HepG2 (cell line): Measurements from ENCODE around the gene NECTIN2. TPM values are rescaled to one million over a fixed set of nuclear protein-coding genes. Genes with fewer than 3 reads are reported as not detected.

ENCODE experiments used
- DNMT3B ChIP-seq: conservative IDR thresholded peaks from 2 replicates; pipeline ENCODE4 v1.6.1; 2016; ENCODE audit warnings: missing biosample characterization, control low read depth
- FOXP1 ChIP-seq, 2 experiments: fragments of 450-650 bp in 1 of 2; IDR thresholded peaks; 2 replicates each; pipeline ENCODE4 v1.6.1; 2017 to 2018; ENCODE audit warnings: antibody characterized with exemption in 1 of 2
- HOXA7 ChIP-seq: sonication (generic); formaldehyde crosslinking; IDR thresholded peaks from 2 replicates; pipeline ENCODE4 v1.8.1; 2022; ENCODE audit warnings: mild to moderate bottlenecking, missing genetic modification reagents, moderate library complexity
- KLF12 ChIP-seq: sonication (generic); formaldehyde crosslinking; IDR thresholded peaks from 2 replicates; pipeline ENCODE4 v1.4.0; 2020; ENCODE audit warnings: missing genetic modification reagents, borderline replicate concordance
- MBNL3 ChIP-seq: fragments of 250-450 bp; sonication (Bioruptor Pico); conservative IDR thresholded peaks from 2 replicates; pipeline ENCODE4 v1.8.0; 2022; ENCODE audit warnings: mild to moderate bottlenecking, inconsistent platforms
- NR2C2 ChIP-seq: sonication (generic); formaldehyde crosslinking; IDR thresholded peaks from 2 replicates; pipeline ENCODE4 v1.4.0; 2020; ENCODE audit warnings: missing genetic modification reagents, mild to moderate bottlenecking, moderate library complexity, borderline replicate concordance
- RAD21 ChIP-seq: fragments of 450-650 bp; formaldehyde crosslinking; IDR thresholded peaks from 2 replicates; pipeline ENCODE4 v1.5.0; 2020; ENCODE audit warnings: mild to moderate bottlenecking
- RBM39 ChIP-seq: fragments of 200-400 bp; formaldehyde crosslinking; IDR thresholded peaks from one replicate; pipeline ENCODE4 v1.6.1; 2018; ENCODE audit warnings: antibody characterized with exemption, mild to moderate bottlenecking, low read depth, low read length; ENCODE audit not compliant: poor library complexity, severe bottlenecking
- RELA ChIP-seq: sonication (generic); formaldehyde crosslinking; IDR thresholded peaks from 2 replicates; pipeline ENCODE4 v1.4.0; 2020; ENCODE audit warnings: missing genetic modification reagents
- RFX3 ChIP-seq: IDR thresholded peaks from 2 replicates; pipeline ENCODE4 v1.6.1; 2016; ENCODE audit warnings: missing biosample characterization, missing genetic modification reagents
- SALL2 ChIP-seq: sonication (generic); formaldehyde crosslinking; IDR thresholded peaks from 2 replicates; pipeline ENCODE4 v1.8.1; 2023; ENCODE audit warnings: mild to moderate bottlenecking, missing genetic modification reagents, inconsistent platforms
- SP4 ChIP-seq: sonication (generic); formaldehyde crosslinking; IDR thresholded peaks from 2 replicates; pipeline ENCODE4 v1.8.1; 2023; ENCODE audit warnings: mild to moderate bottlenecking, missing genetic modification reagents
- THRA ChIP-seq: sonication (generic); formaldehyde crosslinking; IDR thresholded peaks from 2 replicates; pipeline ENCODE4 v1.4.0; 2020; ENCODE audit warnings: missing genetic modification reagents, borderline replicate concordance
- TP53 ChIP-seq: sonication (generic); formaldehyde crosslinking; conservative IDR thresholded peaks from 2 replicates; pipeline ENCODE4 v1.4.0; 2020; ENCODE audit warnings: missing genetic modification reagents
- ZMAT5 ChIP-seq: sonication (generic); formaldehyde crosslinking; IDR thresholded peaks from 2 replicates; pipeline ENCODE4 v1.5.0; 2020; ENCODE audit warnings: mild to moderate bottlenecking, low read depth, missing genetic modification reagents, borderline replicate concordance
- ZNF101 ChIP-seq: sonication (generic); formaldehyde crosslinking; IDR thresholded peaks from 2 replicates; pipeline ENCODE4 v1.4.0; 2020; ENCODE audit warnings: mild to moderate bottlenecking, low read depth, missing genetic modification reagents, borderline replicate concordance
- ZNF350 ChIP-seq: sonication (generic); formaldehyde crosslinking; IDR thresholded peaks from 2 replicates; pipeline ENCODE4 v1.4.0; 2020; ENCODE audit warnings: mild to moderate bottlenecking, low read depth, missing genetic modification reagents, borderline replicate concordance
- ZNF761 ChIP-seq: sonication (generic); formaldehyde crosslinking; conservative IDR thresholded peaks from 2 replicates; pipeline ENCODE4 v1.4.0; 2020; ENCODE audit warnings: mild to moderate bottlenecking, missing genetic modification reagents
- ZNF776 ChIP-seq: sonication (generic); formaldehyde crosslinking; IDR thresholded peaks from 2 replicates; pipeline ENCODE4 v1.4.0; 2020; ENCODE audit warnings: mild to moderate bottlenecking, missing genetic modification reagents
- polyA plus RNA-seq, 8 experiments: library from polyadenylated mRNA; depleted of rRNA in 3 of 8; stranded (reverse) in 7 of 8; unstranded in 1 of 8; fragments of >200 nt; fragmentation: Illumina TruSeq in 4 of 8; extraction: Trizol in 4 of 8; gene quantifications; 2 replicates each; pipeline versions ENCODE4 v1.2.1 to v1.2.3, GENCODE V29; 2011 to 2016; ENCODE audit warnings: low read depth in 4 of 8, missing spikeins in 1 of 8, mixed read lengths in 1 of 8; ENCODE audit not compliant: insufficient read depth in 1 of 8
- total RNA-seq, 5 experiments: library from RNA; depleted of rRNA; stranded (reverse); fragments of >200 nt; fragmentation: Illumina TruSeq; extraction: Trizol; gene quantifications; 2 replicates each; pipeline ENCODE4 v1.2.3, GENCODE V29; 2016; ENCODE audit warnings: low read depth in 1 of 5
- TF ChIP-seq, protein P1 (sequence below): sonication (generic); formaldehyde crosslinking; conservative IDR thresholded peaks from 2 replicates; pipeline ENCODE4 v1.4.0; 2020; ENCODE audit warnings: missing genetic modification reagents
- TF ChIP-seq, protein P2 (sequence below): sonication (generic); formaldehyde crosslinking; IDR thresholded peaks from 2 replicates; pipeline ENCODE4 v1.4.0; 2020; ENCODE audit warnings: missing genetic modification reagents
- TF ChIP-seq, protein P3 (sequence below): sonication (generic); formaldehyde crosslinking; IDR thresholded peaks from 2 replicates; pipeline ENCODE4 v1.4.0; 2020; ENCODE audit warnings: missing genetic modification reagents

Gene NECTIN2
- total and polyA plus RNA-seq, 2 of the 13 experiments (the other 11 are each of a cell fraction or from before 2014, with no cell fraction given), result 75.4 to 114 TPM

- TF ChIP-seq, protein P1, sequence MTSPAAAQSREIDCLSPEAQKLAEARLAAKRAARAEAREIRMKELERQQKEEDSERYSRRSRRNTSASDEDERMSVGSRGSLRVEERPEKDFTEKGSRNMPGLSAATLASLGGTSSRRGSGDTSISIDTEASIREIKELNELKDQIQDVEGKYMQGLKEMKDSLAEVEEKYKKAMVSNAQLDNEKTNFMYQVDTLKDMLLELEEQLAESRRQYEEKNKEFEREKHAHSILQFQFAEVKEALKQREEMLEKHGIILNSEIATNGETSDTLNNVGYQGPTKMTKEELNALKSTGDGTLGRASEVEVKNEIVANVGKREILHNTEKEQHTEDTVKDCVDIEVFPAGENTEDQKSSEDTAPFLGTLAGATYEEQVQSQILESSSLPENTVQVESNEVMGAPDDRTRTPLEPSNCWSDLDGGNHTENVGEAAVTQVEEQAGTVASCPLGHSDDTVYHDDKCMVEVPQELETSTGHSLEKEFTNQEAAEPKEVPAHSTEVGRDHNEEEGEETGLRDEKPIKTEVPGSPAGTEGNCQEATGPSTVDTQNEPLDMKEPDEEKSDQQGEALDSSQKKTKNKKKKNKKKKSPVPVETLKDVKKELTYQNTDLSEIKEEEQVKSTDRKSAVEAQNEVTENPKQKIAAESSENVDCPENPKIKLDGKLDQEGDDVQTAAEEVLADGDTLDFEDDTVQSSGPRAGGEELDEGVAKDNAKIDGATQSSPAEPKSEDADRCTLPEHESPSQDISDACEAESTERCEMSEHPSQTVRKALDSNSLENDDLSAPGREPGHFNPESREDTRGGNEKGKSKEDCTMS, result no peak
- peak; percentile 90 for TF ChIP-seq RAD21 (CRISPR knock-in tag)
- TF ChIP-seq, protein P2, sequence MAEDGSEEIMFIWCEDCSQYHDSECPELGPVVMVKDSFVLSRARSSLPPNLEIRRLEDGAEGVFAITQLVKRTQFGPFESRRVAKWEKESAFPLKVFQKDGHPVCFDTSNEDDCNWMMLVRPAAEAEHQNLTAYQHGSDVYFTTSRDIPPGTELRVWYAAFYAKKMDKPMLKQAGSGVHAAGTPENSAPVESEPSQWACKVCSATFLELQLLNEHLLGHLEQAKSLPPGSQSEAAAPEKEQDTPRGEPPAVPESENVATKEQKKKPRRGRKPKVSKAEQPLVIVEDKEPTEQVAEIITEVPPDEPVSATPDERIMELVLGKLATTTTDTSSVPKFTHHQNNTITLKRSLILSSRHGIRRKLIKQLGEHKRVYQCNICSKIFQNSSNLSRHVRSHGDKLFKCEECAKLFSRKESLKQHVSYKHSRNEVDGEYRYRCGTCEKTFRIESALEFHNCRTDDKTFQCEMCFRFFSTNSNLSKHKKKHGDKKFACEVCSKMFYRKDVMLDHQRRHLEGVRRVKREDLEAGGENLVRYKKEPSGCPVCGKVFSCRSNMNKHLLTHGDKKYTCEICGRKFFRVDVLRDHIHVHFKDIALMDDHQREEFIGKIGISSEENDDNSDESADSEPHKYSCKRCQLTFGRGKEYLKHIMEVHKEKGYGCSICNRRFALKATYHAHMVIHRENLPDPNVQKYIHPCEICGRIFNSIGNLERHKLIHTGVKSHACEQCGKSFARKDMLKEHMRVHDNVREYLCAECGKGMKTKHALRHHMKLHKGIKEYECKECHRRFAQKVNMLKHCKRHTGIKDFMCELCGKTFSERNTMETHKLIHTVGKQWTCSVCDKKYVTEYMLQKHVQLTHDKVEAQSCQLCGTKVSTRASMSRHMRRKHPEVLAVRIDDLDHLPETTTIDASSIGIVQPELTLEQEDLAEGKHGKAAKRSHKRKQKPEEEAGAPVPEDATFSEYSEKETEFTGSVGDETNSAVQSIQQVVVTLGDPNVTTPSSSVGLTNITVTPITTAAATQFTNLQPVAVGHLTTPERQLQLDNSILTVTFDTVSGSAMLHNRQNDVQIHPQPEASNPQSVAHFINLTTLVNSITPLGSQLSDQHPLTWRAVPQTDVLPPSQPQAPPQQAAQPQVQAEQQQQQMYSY, result no peak
- TF ChIP-seq, protein P3, sequence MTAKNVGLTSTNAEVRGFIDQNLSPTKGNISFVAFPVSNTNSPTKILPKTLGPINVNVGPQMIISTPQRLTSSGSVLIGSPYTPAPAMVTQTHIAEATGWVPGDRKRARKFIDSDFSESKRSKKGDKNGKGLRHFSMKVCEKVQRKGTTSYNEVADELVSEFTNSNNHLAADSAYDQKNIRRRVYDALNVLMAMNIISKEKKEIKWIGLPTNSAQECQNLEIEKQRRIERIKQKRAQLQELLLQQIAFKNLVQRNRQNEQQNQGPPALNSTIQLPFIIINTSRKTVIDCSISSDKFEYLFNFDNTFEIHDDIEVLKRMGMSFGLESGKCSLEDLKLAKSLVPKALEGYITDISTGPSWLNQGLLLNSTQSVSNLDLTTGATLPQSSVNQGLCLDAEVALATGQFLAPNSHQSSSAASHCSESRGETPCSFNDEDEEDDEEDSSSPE (CRISPR knock-in tag), result 0 out of 2 replicates have a peak, but pooled peaks have one; percentile 16
- 0 out of 2 replicates have a peak, but pooled peaks have one; percentile 59 for TF ChIP-seq ZNF761 (CRISPR knock-in tag)
- peak; percentile 61; the same call in 1 of the 2 replicates for TF ChIP-seq THRA
- TF ChIP-seq FOXP1 (IDR thresholded peaks at IDR 0.05), result no peak
- TF ChIP-seq FOXP1 (CRISPR knock-in tag; IDR thresholded peaks at IDR 0.05), result peak; percentile 21; the same call in 1 of the 2 replicates
- no peak for TF ChIP-seq ZMAT5 (CRISPR knock-in tag)
- TF ChIP-seq RBM39, result no peak
- no peak for TF ChIP-seq ZNF776 (CRISPR knock-in tag)
- TF ChIP-seq HOXA7 (CRISPR knock-in tag), result no peak
- TF ChIP-seq MBNL3, result no peak
- TF ChIP-seq RELA (CRISPR knock-in tag), result no peak
- TF ChIP-seq RFX3 (CRISPR knock-in tag), result no peak
- TF ChIP-seq SP4 (CRISPR knock-in tag), result no peak
- peak; percentile 51 for TF ChIP-seq ZNF350
- no peak for TF ChIP-seq TP53
- TF ChIP-seq SALL2 (CRISPR knock-in tag), result peak; percentile 54; the same call in 1 of the 2 replicates
- TF ChIP-seq KLF12 (CRISPR knock-in tag), result no peak
- TF ChIP-seq NR2C2 (CRISPR knock-in tag), result no peak
- TF ChIP-seq DNMT3B (CRISPR knock-in tag), result no peak
- TF ChIP-seq ZNF101 (CRISPR knock-in tag), result no peak
Measured at GRCh38 chr19:44800461-44800860, 45.6 kb upstream of the NECTIN2 start (continued).
